Activated CD4-positive, alpha-beta T cell treated with anti-CD3 and anti-CD28 coated beads for 24 hours (primary cell): ENCODE data around the gene TTC34.
A peak's percentile ranks its signal among the peaks of the same experiment; 100 is the strongest.
"Not testable (repeated sequence)": the region's sequence is repeated elsewhere in the genome, so short reads cannot be mapped to it uniquely, and the experiment has no call there.

Source experiments
- DNase-seq, 2 donors: peaks; one replicate each; pipeline ENCODE4 v3.0.0-alpha.2; 2020; ENCODE audit warnings: low read depth in 2 of 2

The TTC34 gene

DNA sequence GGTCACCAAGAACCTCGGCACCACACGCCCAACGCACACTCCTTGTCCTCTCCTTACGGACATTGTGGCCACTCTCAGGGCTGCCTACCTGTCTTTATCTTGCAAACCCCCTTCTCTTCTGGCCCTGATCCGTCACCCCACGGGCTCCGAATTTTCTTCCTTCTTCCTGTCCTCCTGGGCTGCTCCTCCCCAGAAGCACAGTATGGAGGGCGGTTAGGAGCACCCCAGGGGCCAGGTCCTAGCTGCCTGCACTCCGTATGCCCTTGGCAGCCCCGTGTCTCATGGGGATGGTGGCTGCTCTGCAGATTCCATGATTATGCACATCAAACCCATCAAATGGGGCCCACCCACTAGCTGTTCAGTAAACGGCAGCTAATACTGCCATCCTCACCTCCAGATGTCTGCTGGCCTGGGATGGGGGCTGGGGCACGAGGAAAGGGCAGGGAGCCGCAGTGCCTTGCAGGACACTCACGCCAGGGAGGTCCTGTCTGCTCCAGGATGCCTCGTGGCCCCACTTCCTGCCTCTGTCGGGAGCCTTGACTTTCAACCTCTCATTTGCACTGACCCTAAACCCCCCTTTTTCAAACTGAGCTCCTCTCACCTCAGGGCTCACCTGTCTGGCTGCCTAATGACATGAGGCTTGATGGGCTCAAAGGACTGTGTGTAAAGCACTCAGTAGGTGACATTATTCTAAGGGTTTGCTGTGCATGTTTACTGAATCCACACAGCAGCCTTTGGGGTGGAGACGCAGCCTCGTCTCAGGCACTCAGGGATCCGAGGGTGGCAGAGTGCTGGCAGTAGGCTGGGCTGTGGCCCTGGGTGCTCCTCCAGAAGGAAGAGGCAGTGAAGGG is 4.4 kb downstream of the TTC34 start:
- no peak for DNase-seq

DNA sequence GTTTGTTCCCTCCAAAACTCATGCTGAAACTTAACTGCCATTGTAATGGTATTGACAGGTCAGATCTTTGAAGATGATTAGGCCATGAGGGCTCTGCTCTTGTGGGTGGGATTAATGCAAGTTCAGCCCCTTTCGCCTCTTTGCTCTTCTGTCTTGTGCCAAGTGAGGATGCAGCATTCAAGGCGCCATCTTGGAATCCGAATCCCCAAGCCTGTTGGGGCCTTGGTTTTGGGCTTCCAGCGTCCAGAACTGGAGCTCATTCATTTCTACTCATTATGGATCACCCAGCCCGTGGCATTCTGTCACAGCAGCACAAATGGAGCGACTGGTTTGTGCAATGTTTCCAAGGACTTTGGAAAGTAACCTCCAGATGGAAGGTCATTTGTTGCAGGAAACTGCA is 5.6 kb downstream of the TTC34 start:
- no peak for DNase-seq

DNA sequence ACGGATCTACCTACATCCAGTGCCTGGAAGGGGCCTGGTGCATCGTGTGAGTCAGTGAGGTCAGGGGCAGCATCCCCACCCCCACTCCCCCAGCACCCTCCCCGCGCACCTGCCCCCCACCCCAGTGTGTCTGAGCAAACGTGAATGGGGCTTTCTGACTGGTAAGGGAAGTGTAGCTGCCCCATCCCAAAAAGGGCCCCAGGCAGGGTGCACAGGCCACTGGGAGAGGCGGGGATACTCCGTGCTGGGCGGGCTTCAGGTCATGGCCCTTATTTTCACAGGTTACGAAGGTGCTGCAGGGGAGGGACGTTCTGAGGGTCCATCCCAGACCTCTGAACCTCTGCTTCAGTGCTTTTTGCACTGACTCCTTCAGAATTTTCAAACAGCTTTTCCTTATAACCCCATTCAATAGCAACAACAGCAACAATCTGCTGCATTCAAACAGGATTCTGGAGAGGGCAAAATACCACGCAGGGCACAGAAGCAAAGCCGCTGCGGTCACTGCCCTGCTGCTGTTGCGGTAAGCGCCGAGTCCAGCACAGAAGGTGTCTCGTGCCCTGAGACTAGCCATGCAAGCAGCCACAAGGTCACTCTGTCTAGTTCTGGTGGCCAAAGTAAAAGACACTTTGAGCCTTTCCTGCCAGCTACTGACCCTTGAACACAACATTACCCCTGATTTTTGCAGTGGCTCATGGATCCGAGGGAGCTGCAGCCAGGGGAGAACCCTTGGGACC is 10.3 kb downstream of the TTC34 start:
- DNase-seq = no peak

DNA sequence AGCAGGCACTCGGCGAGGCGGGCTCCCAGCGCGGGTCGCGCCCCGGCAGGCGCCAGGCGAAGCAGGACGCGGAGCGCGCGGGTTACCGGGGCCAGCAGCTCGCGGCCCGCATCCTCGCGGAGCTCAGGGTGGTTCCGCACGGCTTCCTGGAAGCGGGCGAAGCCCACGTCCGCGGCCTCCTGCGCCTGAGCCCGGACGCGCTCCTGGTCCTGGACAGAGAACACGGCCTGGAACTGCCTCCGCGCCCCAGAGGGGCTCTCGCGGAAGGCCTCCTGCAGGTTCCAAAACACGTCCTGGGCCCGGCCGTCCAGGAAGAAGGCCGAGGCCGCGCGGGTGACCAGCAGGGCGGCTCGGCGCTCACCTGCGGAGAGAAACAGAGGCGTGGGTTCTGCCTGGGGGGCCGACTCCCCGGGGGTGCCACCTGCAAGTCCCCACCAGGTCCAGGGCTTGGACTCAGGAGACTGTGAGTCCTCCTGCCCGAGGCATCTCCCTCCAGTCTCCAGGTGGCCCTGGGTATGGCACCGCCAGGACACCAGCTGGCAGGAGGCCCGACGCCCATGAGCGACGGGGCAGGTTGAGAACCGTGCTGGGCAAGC is 11.4 kb downstream of the TTC34 start:
- no peak for DNase-seq

DNA sequence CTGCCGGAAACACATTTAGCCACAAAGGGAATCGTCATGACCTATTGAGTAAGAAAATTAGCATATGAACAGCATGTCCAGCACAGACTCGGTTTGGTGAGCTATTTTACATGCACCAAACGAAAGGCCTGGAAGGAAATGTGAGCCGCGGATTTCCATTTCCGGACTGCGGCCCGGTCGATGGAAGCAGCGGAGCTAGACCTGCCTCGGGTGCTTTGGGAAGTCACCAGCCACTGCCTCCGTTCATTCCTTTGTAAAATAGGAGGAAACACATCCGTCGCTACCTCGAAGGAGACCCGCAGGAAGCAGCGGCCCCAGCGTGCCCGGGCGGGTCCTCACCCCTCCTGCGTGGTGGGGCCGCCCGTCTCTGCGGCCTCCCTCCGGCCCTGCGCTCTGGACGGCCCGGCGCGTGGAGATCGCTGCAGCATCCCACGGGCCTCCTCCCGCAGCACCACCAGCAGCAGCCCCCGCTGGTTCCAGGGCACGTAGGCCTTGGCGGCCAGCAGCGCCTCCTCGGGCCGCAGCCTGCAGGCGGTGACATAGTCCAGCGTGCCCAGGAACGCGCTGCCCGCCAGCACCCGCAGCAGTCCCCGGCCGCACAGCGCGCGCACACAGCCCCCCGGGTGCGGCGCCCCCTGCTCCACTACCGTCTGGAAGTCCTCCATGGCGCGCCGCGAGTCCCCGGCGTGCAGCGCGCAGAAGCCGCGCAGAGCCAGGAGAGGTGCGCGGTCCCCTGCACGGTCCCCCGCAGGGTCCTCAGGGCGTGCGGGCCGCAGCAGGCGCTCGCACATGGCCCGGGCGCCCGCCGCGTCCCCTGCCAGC is 12.1 kb downstream of the TTC34 start:
- DNase-seq = no peak

DNA sequence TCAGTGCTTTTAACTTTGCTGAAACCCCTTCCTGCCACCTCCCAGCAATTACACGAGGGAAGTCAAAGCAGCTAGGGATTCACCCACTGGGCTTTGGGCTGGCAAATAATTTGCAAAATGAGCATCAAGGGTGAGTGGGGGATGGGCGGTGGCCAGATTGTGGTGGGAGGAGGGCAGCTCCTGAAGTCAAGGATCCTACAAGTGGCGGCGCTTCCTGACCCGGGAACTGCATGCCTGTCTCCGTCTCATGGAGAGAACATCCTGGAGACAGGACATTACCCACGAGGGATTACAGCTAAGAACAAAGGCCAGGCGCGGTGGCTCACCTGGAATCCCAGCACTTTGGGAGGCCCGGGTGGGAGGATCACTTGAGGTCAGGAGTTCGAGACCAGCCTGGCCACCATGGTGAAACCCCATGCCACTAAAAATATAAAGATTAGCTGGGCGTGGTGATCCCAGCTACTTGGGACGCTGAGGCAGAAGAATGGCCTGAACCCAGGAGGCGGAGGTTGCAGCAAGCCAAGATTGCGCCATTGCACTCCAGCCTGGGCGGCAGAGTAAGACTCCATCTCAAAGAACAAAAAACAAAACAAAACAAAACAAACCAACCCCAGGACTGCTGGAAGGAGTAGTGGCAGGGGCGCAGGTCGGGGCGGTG is 12.9 kb downstream of the TTC34 start:
- DNase-seq = no peak

DNA sequence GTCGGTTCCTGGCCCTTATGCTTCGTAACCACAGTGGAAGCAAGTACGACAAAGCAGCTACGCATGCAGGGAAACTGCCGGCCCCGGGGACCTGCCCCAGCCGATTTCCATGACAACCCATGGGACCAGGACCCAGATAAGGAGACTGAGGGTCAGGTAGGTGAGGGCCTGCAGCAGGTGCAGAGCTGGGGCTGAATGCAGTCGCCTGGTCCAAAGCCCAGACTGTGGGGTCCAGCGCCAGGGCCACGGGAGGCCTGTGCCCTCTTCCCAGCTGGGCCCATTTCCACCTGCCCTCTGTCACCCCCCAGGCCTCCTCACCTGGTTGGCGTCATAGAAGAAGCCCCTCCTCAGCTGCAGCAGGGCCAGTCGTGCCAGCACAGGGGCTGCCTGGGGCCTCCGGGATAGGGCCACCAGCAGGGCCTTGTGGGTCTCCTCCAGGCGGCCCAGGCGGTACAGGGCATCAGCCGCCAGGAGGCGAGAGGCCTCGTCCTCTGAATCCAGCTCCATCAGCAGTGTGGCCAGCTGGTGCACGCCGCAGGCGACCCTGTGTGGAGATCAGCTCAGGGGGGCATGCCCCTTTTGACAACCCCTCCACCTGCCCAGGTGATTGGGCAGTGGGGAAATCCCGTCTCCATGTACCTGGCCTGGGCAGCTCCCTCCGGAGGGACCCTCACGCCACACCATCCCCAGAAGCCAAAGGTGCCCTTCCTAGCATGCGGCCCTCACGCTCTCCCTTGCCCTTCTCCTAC is 14.2 kb downstream of the TTC34 start:
- no peak for DNase-seq

DNA sequence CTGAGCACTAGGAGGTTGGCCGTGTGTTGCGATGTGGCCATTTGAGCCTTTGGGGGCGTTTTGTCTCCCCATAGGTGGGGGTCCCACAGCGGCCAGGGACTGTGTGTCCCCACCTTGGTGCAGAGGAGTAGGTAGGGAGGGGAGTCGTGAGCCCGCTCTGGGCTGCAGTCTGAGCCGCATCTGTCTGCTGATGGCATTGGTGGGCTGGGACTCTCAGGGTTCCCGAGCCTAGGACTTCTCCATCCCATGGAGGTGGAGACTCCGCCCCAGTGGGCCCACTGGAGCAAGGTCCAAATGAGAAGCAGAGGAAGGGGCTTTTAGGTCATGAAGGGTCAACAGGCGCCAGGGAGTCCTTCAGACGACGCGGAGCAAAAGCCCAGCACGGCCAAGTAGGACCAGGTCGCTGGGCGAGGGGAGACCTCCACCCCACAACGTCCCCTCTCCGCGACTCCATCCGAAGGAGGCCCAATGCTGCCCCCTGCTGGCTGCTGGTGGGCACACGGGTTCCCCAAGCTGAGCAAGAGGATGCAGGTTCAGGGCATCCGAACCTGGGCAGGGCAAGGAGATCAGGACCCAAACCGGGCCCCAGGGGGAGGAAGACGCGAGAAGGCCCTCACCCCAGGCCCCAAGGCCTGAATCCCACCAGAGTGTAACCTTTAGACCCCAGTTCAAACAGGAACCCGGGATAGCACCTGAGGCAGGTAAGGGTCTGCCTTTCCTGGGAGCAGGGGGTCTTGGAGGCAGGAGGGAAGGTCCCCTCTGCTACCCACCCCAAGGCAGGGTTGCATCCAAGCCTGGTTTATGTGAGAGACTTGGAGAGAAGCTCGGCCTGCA is 14.9 kb downstream of the TTC34 start:
- DNase-seq = peak; percentile 61 to 74

DNA sequence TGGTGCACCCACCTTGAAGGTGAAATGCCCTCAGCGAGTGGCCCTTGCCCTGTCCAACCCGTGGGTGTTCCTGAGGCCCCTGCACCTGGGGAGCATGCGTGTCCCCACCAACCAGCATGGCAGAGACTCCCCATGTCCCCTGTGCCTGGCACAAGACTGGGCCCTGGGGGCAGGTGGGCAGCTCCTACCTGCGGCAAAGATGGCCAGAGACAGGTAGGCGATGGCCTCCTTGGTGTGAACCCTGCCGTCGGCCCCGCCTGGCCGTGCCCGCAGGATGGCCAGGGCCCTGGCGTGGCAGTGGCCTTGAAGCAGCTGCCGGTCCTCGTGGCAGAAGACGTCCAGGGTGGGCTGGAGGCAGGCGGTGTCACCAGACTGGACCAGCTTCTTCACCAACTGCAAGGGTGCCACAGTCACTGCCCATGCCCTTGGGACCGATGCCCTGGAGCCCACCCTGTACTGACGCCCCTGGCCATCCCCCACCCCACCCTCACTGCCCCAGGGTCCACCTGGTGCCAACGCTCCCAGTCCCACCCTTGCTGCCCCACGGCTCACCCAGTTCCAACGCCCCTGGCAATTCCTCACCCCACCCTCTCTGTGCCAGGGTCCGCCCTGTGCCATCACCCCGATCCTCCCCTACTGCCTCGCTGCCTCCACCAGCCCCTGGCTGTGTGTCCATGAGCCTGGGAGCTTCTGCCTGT is 15.7 kb downstream of the TTC34 start:
- DNase-seq = no peak

DNA sequence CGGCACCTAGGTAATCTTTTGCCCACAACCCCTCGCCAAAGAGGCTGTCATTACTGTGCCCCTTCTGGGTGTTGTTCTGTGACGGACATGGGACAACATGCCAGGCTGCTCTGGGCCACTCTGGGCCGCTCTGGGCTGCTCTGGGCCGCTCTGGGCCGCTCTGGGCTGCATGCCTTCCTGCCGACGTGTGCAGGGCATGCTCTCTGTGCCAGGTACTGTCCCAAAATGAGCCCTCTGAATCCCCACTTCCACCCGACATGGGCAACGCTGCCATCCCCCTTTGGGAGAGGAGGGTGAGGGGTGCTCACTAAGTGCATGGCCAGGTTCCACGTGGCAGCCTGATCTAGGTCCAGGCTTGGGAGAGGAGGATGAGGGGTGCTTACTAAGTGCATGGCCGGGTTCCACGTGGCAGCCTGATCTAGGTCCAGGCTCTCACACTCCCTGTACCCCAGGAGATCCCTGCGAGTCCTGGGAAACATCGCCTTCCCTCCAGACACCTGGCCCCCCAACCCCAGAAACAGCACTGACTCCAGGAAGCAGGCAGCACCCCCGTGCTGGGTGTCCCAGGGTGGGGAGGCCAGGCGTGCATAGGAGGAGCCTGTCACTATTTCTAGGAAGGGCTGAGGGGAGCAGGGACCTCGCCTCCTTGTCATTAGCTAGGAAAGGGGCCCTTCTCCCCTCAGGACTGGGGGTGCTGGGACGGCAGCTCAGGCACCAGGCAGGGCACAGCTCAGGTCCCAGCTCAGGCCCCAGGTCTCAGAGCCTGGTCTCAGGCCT is 16.5 kb downstream of the TTC34 start:
- DNase-seq = no peak

DNA sequence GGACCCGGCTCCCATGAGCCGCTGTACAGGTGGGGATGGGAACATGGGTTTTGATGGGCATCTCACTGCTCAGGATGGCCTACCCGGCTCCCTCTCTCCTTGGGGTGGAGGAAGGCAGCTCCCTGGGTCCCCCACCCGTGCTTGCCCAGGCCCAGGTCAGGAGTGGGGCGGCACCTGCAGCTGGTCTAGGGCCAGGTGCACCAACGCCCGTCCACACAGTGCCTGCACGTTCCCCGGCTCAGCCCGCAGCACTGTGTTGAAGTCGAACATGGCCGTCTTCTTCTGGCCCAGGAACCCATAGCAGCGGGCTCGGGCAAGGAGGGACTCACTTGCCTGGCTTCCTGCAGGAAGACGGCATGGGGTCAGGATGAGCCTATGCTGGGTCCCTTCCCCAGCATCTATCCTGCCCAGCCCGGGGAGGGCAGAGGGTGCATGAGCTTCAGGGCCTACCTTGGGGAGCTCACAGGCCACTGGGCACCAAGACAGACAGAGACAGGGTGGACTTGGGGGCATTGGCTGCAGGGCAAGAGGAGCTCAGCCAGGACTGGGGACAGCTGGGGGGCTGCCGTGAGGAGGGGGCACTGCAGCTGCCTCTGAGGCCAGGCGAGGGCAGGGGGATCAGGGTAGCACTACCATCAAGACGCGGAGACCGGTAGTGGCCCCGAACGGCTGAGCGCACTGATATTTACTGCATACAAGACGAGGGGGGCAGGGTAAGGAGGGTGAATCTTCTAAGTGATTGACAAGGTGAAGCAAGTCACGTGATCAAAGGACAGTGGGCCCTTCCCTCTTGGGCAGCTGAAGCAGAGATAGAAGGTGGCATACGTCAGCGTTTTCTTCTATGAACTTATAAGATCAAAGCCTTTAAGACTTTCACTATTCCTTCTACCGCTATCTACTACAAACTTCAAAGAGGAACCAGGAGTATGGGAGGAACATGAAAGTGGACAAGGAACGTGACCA is 17.8 kb downstream of the TTC34 start:
- no peak for DNase-seq

DNA sequence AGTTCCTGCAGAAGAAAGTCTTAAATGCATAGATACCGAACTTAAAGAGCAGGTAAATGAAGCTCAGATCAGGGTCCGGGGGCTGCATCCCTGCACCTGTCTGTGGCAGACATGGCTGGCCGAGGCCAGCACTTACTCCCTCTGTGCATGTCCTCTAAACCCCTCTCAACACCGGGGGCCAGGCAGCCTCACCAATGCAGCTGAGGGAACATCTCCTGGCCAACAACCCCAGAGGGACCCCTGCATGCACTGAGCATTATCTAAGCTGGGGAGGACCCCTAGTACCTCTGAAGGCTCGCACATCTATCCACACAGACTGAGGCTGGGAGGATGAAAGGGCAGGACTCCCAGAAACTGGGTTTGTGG is 18.4 kb downstream of the TTC34 start:
- DNase-seq = no peak

DNA sequence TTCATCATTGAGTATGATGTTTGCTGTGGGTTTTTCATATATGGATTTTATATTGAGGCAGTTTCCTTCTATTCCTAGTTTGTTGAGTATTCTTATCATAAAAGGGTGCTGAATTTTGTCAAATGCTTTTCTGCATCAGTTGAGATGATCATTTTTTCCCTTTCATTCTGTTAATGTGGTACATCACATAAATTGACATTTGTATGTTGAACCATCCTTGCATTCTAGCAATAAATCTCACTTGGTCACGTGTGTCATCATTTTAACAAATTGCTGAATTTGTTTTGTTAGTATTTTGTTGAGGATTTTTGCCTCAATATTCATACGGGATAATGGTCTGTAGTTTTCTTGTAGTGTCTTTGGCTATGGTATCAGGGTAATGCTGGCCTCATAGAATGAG is 19.9 kb downstream of the TTC34 start:
- DNase-seq = no peak

DNA sequence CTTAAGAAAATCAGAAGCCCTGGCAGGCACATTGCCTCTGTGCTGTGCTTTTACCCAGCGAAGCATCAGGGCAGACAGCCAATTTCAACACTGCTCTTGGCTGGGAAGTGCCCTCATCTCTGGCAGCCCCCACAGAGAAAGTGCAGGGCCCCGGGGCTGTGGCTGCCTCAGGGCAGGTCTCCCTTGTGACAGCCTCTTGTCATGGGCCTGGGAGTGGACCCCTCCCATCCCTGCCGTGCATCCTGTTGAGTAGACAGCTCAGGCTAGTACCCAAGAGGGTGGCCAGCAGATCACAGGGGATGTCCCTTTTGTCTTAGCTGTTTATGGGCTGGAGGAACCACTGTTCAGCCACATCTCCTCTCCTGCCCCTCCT is 23.3 kb downstream of the TTC34 start:
- DNase-seq = no peak

DNA sequence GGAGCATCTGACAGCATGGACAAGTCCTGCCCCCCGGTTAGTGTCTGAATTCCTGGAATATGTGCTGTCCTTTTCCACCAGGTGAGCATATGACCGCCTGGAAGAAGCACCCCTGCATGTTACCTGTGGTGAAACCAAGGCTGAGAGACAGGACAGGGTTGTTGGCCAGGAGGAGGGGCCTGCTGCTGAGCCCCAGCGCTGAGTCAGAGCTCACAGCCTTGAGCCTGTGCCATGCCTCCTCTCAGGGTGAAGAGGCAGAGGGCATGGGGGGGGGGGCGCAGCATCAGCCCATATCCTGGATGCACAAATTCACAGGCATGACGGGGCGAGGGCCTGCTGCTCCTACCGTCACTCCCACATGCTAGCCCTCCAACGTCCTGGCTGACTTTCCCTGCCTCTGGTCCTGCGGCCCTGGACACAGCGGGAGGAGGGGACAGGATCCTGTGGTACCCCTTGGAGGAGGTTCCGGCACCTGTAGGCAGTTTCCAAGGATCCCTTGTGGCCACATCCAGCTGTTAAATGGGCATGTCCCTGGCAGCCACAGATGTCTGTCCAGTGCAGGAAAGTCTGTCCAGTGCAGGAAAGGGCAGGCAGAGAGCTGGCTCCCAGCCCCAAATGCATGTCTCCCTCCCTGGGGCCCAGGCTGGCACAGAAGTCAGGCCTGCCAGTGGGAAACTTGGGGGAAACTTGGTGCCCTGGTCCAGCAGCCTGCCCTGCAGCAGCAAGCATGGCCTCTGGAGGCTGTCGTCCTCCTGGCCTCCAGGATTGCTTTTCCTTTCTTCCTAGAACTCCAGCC is 23.9 kb downstream of the TTC34 start:
- no peak for DNase-seq

DNA sequence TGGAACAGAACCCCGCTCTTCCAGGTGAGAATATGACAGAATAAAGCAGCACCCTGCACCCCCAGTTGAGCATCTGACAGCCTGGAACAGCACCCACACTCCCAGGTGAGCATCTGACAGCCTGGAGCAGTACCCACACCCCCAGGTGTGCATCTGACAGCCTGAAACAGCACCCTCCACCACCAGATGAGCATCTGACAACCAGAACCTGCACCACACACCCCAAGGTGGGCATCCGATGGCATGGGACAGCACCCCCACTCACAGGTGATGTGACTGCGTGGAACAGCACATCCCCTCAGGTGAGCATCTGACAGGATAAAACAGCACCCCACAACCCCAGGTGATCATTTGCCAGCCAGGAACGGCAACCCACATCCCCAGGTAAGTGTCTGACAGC is 26.2 kb downstream of the TTC34 start:
- DNase-seq = not testable (repeated sequence)

DNA sequence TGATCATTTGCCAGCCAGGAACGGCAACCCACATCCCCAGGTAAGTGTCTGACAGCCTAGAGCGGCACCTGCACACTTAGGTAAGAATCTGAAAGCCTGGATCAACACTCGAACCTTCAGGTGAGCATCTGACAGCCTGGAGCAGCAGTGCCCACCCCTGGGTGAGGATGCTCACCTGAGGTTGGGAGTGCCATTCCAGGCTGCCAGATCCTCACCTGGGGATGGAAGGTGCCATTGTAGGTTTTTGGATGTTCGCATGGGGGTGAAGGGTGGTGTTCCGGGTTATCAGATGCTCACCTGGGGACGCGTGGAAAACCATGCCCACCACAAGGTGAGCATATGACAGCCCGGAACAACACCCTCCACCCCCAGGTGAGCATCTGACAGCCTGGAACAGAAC is 33.4 kb downstream of the TTC34 start:
- not testable (repeated sequence) for DNase-seq
